GM18861 (cell line): ENCODE results near the gene RPS6KA5.
"Not testable (repeated sequence)": the region's sequence is repeated elsewhere in the genome, so short reads cannot be mapped to it uniquely, and the experiment has no call there.

Experiments used
- ATAC-seq: cut with Tn5 transposase; IDR thresholded peaks from one replicate; pipeline ENCODE4 v1.9.1; 2021; ENCODE audit not compliant: unreplicated experiment

The RPS6KA5 gene

DNA sequence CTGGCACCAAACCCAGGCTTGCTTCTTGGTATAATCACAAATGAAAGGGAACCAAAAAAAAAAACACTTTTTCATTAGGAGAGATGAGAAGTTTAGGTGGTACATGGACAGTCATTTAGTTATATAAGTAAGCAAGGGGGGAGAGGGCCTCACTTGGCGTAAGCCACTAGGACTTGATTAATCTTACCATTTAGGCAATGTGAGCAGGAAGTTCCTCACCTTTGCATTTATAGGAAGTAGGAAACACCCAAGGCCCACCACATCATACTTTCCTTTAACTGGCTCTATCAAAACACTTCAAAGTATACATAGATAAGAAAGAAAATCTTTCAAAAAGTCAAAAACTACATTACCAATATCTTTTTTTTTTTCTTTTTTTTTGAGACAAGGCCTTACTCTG is 6.7 kb upstream of the RPS6KA5 start:
- no peak for ATAC-seq

DNA sequence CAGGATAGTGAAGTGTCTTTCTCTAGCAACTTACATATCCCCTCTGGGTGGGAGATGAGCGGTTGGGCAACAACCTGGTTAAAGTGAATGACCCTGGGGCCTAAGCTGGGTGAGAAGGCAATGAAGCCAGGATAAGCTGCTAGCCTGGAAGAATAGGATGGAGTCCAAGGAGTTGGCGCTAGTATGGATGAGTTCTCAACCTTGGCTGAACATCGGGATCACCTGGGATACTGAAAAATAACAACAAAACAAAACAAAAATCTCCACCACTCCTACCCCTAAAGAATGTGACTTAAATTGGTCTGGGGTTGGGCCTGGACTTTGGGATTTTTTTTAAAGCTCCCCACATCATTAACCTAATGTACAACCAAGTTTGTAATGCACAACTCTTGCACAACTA is 4.8 kb upstream of the RPS6KA5 start:
- no peak for ATAC-seq

DNA sequence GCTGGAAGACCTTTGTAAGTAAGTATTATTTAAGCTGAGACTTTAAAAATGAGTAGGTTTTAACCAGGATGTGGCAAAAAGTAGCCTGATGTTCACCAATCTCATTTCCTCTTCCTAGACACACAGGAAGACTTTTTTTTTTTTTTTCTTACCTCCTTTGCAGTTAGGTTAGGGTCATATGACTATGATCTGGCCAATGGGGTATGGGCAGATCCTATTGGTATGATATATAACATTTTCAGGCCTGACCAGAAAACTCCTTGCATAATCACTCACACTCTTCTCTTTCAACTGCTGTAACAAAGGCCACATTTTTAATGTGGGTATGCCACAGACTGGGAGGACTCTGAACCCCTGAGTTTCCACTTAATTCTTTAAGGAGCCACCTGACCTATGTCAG is 2.7 kb upstream of the RPS6KA5 start:
- ATAC-seq, result no peak

DNA sequence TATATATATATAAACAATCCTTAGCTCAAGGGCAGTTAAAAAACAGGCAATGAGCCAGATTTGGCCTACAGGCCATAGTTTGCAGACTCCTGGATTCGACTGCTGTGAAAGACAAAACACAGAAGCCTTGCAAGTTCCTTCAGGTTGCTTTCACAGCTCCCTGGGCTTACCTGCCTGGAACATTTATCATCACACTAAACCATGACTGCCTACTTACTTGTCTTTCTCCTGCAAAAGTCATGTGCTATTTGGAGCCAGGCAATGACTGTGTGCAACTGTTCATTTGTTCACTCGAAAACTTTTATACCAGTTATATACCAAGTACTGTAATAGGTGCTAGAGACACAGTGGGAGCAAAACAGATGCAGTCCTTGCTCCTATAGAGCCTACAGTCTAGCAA is 2.2 kb upstream of the RPS6KA5 start:
- no peak for ATAC-seq

DNA sequence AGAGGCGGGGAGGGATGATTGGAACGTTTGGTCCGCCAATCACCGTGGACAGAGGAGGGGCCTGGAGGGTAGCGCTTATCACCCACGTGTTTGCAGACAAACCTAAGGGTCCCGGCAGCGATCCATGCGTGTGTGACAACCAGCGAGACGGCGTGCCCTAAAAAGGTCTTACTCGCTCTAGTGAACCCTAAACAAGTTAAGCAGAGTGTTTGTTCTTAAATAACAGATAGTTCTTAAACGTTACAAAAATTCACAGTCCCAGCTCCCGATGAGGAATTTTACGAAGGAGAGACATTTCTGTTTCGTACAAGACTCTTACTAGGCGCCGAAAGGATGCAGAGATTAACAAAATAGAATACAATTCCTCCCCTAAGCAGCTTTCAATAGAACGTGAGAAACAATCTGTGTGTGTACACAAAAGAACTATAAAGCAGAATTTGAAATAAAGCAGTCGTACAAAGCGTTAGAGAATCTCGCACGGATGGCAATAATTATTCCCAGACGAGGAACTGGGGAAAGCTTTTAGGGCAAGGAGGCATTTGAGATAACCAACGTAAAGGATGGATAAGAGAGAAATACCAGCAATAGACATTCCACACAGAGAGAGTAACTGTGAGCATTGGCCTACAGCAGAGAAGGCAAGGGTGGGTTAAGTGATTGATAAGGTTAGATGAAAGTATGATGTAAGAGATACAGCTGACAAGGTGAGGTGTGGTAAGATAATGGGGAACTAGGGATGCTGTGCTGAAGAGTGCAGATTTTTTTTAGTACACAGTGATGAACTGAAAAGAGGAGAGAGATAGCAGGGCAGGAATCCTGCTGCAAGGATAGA is 831 bp upstream of the RPS6KA5 start:
- no peak for ATAC-seq

DNA sequence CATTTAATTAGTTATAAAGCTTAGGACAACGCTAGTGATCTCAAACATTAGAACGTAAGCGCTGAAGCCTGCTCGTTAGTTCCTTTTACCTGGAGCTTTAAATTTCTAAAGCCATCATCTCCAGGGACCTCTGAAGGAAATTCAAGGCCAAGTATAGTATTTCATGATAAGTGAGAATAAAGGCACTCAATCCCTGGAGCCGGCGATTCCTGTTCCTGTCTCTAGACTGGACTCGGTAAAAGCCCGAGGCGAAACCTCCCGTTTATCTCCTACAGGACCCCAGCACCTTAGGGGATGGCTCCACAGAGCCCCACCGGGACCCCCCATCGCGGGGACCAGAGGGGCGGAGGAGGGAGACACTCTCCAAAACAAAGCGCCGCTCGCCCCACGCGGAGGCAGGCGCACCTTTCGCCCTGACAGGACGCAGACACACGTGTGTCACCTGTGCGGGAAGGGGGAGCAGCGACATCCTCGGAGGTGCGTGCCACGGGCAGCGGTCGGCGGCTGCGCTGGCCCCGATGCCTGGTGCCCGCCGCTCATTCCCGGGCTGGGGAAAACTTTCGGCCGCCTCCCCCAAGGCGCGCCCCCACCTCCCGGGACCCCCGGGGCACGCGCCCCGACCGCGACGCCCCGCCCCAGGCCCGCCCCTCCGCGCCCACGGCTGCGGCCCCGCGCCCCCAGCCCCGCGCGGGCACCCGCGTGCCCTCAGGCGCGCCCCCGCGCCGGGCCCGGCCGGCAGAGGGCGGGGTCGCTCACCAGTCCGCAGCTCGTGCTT is 678 bp downstream of the RPS6KA5 start:
- ATAC-seq, result no peak

DNA sequence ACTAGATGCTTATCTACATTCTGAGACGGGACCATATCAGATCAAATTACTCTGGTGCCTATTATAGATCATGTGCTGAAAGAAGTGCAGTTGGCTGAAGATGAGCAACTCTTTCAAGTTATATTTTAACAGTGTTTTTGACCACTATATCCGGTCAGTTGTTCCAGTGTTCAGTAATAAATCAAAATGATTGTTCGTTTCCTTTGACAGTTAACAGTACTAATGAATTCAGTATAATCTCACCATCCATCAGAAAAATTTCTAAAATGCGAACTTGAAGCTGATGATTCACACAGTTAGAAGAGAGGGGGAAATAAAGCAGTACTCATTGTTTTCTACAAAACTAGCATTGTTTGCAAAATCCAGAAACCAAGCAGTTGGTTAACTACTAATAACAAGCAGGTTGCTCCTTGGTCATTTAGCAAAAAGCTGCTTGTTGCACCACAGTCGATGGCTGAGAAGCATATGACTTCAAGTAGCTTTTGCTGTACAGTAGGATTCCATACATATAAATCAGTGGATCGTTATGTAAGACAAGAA is 2.3 kb downstream of the RPS6KA5 start:
- no peak for ATAC-seq

DNA sequence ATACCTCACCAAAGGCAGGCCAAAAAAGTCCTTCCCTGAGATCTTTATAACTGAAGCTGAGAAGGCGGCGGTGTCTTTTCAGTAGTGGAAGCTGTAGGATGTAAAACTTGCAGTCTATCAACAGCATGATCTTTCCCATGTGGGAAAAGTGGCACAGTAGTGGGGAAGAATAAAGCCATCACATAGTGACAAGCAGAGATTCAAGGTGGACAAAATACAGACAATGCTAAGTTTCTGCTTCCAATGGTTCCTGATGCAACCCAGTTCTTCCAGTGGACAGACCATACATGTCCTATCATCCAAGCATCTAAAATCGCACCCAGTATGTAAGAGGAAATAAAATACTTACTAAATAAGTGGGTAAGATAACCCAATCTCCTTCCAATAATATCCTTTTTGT is 4.1 kb downstream of the RPS6KA5 start:
- no peak for ATAC-seq

DNA sequence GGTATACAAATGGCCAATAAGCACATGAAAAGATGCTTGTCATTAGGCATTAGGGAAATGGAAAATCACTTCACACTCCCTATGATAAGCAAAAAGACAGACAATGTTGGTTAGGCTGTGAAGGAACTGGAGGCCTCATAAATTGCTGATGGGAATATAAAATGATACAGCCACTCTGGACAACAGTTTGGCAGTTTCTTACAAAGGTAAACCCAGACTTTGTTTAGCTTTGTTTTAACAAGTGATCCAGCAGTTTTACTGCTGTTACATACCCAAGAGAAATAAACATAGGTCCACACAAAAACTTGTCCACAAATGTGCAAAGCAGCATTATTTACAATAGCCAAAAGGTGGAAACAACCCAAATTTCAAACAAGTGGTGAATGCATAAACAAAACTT is 5.4 kb downstream of the RPS6KA5 start:
- no peak for ATAC-seq

DNA sequence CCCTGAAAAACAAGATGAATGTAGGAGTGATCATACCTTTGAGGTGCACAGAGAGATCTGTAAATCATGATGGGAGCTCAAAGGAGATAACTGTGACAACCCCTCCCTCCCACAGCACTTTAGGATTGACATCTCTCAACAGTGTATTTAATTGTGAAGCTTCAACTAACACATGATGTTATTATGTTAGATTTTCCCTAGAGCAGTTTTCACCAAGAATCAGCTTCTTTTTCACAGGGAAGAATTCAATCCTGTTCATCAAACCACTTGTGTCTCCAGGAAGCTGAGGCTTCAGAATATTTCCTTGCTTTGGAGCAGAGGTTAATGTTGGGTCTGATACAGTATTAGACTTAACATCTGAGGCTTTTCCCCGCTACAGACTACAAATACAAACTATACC is 11.8 kb downstream of the RPS6KA5 start:
- no peak for ATAC-seq

DNA sequence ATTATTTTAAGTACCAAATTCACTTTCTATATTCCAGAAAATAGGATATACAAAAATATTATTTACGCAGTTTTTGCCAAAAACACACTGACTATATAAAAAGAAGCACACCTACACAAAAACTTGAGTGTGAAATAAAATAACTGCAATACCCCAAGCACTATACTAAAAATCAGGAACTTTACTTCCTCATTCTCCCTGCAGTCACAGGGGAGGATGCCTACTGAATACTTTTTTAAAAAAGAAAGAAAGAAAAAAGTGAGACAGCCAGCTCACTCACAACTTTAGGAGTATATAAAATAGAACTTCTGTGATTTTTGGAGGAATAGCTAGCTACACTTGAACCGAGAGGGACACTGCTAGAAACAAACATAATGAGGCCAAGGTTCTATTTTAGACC is 12.2 kb downstream of the RPS6KA5 start:
- no peak for ATAC-seq

DNA sequence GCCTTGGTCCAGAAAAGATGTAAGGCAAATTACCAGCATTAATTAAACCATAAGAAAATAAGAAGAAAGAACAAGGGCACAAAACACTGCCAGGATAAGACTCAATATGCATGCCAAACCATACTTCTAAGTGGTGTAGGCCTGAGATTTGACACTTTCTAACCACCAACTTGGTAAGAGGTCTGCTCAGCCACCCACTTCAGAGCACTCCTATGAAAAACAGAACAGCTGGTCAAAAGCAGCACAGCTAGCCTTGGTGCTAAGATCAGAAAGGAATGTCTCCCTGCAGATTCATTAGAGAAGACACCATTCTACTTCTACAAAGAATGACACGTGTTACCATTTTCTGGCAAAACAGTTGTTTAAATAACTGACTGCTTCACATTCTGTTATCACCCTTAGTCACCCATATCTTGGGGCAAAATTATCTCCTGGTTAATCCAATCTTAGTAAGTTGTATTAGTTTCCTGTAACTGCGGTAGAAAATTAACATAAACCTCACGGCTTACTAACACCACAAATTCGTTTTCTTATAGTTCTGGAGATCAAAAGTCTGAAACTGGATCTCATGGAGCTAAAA is 13.2 kb downstream of the RPS6KA5 start:
- ATAC-seq, result no peak

DNA sequence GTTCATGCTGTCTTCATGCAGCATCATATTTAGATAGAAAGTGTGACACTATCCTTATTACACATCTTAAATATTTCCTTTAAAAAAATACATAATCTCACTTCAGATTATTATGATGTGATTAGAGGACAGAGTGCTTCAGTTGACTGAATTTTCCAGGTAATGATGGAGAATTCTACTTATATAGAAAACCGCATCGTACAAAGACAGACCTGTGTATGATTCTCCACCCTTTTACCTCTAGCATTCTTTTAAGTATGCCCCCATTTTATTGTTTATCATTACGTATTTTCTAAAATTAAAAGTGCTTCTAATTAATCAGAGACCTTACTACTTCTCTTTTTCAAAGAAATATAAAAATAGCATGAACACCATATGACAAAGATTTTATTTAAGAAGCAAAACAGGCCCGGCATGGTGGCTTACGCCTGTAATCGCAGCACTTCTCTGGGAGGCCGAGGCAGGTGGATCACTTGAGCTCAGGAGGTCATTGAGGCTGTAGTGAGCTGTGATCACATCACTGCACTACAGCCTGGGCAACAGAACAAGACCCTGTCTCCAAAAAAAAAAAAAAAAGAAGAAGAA is 13.9 kb downstream of the RPS6KA5 start:
- no peak for ATAC-seq

DNA sequence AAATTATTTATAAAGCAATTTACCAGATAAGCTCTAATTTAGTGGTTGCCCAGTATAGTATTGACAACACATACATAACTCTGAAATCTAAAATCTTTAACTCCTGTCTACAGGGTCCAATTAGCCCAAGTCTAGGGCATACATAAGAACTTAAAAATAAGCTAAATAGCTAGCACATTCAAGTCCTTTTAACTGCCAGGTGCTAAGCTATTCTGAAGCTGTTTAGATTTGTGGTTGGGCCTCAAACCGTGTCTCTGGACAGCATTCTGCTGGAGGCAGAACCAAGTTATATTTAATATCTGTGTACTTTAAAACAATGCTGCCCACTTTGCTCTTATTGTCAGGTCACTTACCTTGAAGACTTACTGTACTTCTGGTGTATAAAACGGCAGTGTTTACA is 19.0 kb downstream of the RPS6KA5 start:
- no peak for ATAC-seq

DNA sequence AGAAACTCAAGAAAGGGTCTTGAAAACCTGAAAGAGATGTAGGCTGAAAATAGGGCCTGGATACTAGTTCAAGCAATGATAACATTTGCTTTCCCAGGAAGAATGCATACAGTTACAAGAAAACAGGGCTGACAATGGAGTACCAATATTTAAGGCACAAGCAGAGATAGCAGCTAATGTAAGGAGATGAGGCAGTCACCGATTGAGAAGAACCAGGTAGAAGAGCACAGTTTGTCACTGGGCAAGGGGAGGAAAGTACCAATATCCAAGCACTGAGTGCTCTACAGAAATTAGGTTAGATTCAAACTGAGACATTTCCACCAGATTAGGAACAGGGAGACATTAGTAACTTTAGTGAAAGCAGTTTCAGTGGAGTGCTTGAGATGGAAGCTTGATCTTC is 19.9 kb downstream of the RPS6KA5 start:
- no peak for ATAC-seq

DNA sequence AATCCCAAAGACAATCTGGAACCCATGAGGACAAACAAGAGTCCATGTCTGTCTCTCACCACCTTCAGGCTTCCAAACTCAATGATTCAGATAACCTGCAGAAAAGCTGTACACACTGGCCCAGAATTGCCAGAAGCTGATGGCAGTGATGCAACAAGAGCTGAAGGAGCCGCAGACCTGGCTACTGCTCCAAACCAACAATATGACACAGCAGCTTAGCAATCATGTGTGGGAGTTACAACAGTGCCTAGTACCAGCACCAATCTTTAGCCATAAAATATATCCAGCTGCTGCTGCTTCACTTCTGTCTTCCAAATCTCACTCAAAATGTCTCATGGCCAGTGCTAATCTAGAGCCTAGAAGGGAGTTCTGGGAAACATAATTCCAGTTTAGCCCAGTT is 22.0 kb downstream of the RPS6KA5 start:
- no peak for ATAC-seq

DNA sequence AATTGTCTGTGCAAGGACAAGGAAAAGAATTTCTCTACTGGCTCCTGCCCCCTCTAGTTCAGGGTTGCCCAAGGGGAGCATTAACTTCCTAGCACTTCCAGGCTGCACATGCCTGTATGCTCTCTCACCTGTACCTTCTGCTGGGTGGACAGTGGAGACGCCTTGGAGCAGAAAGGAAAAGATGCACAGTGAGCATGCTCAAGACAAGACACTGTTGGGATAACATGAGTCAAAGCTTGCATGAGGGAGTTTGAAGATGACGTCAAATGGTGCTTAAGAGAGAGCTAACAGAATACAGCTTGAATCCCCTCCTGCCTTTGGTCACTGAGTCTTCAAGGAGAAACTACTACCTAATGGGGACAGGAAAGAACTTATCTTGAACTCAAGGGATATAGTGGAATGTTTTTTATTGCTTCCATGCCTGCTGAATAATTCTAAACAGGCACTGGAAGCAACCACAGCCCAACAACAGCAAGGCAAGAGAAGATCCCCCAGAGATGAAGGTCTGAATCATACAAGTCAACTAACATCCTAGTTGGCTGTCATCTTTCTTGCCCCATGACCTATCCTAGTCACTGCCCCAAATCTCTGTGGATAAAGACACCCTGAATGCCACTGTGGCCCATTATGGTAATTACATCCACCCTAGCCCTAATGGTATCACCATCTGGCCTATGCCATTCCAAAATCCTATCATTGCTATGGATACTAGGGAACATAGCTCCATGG is 23.5 kb downstream of the RPS6KA5 start:
- no peak for ATAC-seq

DNA sequence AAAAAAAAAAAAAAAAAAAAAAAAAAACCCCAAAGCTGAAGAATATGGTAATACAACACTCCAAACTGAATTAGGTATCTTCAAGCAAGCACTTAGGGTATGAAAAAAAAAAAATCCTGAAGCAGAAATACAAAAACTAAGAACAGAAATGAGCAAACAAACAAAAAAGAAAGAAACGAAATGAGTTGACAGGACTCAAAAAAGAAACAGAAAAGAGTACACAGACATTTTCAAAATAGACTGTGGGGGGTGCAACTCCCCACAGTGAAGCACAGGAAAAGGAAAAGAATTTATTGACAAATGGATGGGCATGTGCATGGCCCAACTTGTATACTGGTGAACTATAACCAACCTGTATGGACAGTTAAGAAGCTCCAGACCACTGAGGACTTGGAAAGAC is 24.6 kb downstream of the RPS6KA5 start:
- ATAC-seq, result no peak

DNA sequence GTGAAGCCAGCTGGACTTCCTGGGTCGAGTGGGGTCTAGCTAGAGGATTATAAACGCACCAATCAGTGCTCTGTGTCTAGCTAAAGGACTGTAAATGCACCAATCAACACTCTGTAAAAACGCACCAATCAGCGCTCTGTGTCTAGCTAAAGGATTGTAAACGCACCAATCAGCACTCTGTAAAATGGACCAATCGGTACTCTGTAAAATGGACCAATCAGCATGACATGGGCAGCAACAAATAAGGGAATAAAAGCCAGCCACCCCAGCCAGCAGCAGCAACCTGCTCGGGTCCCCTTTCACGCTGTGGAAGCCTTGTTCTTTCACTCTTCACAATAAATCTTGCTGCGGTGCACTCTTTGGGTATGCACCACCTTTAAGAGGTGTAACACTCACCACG is 26.1 kb downstream of the RPS6KA5 start:
- ATAC-seq, result not testable (repeated sequence)

DNA sequence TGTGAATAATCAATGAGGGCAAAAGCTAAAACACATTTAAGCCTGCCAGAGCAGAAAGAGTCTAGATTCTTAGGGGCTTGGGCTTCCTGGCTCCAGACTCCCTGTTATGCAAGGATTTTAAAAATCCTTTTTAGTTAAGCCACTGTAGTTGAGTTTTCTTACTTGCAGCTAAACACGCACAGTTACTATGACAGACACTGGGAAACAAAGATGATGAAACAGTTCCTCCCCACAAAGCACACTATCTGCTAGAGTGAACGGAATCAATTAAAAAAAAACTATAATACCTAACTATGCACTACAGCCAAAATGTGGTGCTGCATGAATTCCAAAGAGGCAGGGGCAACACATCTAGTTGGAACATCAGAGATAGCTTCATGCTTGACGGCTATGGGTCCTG is 28.2 kb downstream of the RPS6KA5 start:
- ATAC-seq, result no peak

DNA sequence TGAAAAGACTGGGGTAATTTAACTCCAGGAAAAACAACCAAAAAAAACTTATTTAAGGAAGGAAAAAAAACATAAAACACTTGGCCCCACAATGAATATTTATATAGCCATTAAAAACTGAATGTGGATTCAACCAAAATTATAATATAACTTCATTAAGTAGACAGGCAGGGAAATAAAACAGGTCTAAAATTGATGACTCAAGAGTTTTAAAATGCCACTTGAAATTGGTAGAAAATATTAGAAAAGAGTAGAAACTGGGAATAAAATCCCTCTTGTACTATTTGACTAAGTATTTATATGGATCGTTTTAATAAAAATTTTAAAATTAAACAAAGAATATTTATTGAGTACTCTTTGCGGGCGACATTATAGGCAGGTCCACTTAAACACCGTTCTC is 28.8 kb downstream of the RPS6KA5 start:
- ATAC-seq, result no peak
